ENCODE results near the gene OGFR. TPM values are rescaled to one million over a fixed set of nuclear protein-coding genes. Genes with fewer than 3 reads are reported as not detected.
A peak's percentile ranks its signal among the peaks of the same experiment; 100 is the strongest.

Gene OGFR
- total RNA-seq, 1 donor from 2014 or later, result 31.0 TPM

GRCh38 chr20:62821726-62822210 lies 17.1 kb downstream of the OGFR start:
- peaks cover 4% of the 10 kb centered on the region for H3K4me1 Mint-ChIP-seq (ENCODE audit: low read depth)
- H3K27ac Mint-ChIP-seq, result no peak overlapping the region
- H3K36me3 Mint-ChIP-seq (ENCODE audit: insufficient read depth), result no peaks in the 10 kb centered on the region
- H3K9me3 Mint-ChIP-seq (ENCODE audit: low read depth), result no peaks in the 10 kb centered on the region
- DNase-seq (ENCODE audit: low spot score, unreplicated experiment), result no peak
- no peaks in the 10 kb centered on the region for H3K27me3 Mint-ChIP-seq
- no peak for TF ChIP-seq CTCF (IDR thresholded peaks at IDR 0.05; ENCODE audit: unreplicated experiment)
- H3K4me3 Mint-ChIP-seq (ENCODE audit: low read depth), result no peak overlapping the region

GRCh38 chr20:62822239-62822787 lies 17.7 kb downstream of the OGFR start:
- peak; percentile 28 for TF ChIP-seq CTCF (IDR thresholded peaks at IDR 0.05; ENCODE audit: unreplicated experiment)
- no peaks in the 10 kb centered on the region for H3K36me3 Mint-ChIP-seq (ENCODE audit: insufficient read depth)
- H3K4me3 Mint-ChIP-seq (ENCODE audit: low read depth), result no peak overlapping the region
- no peak overlapping the region for H3K27ac Mint-ChIP-seq
- H3K27me3 Mint-ChIP-seq, result no peaks in the 10 kb centered on the region
- no peak for DNase-seq (ENCODE audit: low spot score, unreplicated experiment)
- H3K4me1 Mint-ChIP-seq (ENCODE audit: low read depth), result peaks cover 4% of the 10 kb centered on the region
- no peaks in the 10 kb centered on the region for H3K9me3 Mint-ChIP-seq (ENCODE audit: low read depth)

GRCh38 chr20:62822788-62823651 lies 18.4 kb downstream of the OGFR start:
- H3K27ac Mint-ChIP-seq, result peak overlapping the region; percentile 24
- DNase-seq (ENCODE audit: low spot score, unreplicated experiment), result no peak
- H3K36me3 Mint-ChIP-seq (ENCODE audit: insufficient read depth), result no peaks in the 10 kb centered on the region
- H3K27me3 Mint-ChIP-seq, result no peaks in the 10 kb centered on the region
- H3K4me1 Mint-ChIP-seq (ENCODE audit: low read depth), result peaks cover 4% of the 10 kb centered on the region
- peak overlapping the region; percentile 14 for H3K4me3 Mint-ChIP-seq (ENCODE audit: low read depth)
- peak; percentile 25 for TF ChIP-seq CTCF (IDR thresholded peaks at IDR 0.05; ENCODE audit: unreplicated experiment)
- no peaks in the 10 kb centered on the region for H3K9me3 Mint-ChIP-seq (ENCODE audit: low read depth)

GRCh38 chr20:62823688-62824475 lies 19.2 kb downstream of the OGFR start:
- Mint-ChIP-seq H3K27me3 (no peaks in the 10 kb centered on the region), H3K4me3 (ENCODE audit: low read depth) (no peak overlapping the region), H3K27ac (no peak overlapping the region), H3K36me3 (ENCODE audit: insufficient read depth) (no peaks in the 10 kb centered on the region), H3K9me3 (ENCODE audit: low read depth) (no peaks in the 10 kb centered on the region), H3K4me1 (ENCODE audit: low read depth) (peaks cover 3% of the 10 kb centered on the region)
- no peak for DNase-seq (ENCODE audit: low spot score, unreplicated experiment)
- TF ChIP-seq CTCF (IDR thresholded peaks at IDR 0.05; ENCODE audit: unreplicated experiment), result no peak

All from progenitor cell of endocrine pancreas (in vitro differentiated cells).